HG03066 (cell line): Measurements from ENCODE around the gene TATDN2.
"Not testable (repeated sequence)": the region's sequence is repeated elsewhere in the genome, so short reads cannot be mapped to it uniquely, and the experiment has no call there.

Experiments used
- ATAC-seq: cut with Tn5 transposase; IDR thresholded peaks from one replicate; pipeline ENCODE4 v1.9.1; 2021; ENCODE audit warnings: low read depth; ENCODE audit not compliant: unreplicated experiment

The TATDN2 gene

GRCh38 chr3:10288575-10288960 is 40.3 kb downstream of the TATDN2 start:
- ATAC-seq, result no peak

- ATAC-seq, result no peak
Measured at GRCh38 chr3:10289077-10289476, 40.8 kb downstream of the TATDN2 start.

GRCh38 chr3:10289787-10290355 is 41.6 kb downstream of the TATDN2 start:
- ATAC-seq, result no peak

- ATAC-seq, result no peak
Measured at GRCh38 chr3:10290481-10291176, 42.4 kb downstream of the TATDN2 start.

GRCh38 chr3:10291641-10292040 is 43.4 kb downstream of the TATDN2 start:
- ATAC-seq, result no peak

GRCh38 chr3:10292505-10293419 is 44.5 kb downstream of the TATDN2 start, which contains the start of gene GHRL:
GHRL (minus strand) TSS chr3:10292947; CDS start chr3:10290180, 2,767 bp downstream.
- peak; percentile 82 for ATAC-seq

- ATAC-seq, result no peak
Measured at GRCh38 chr3:10294030-10294586, 45.8 kb downstream of the TATDN2 start.

- not testable (repeated sequence) for ATAC-seq
Measured at GRCh38 chr3:10298064-10298463, 49.8 kb downstream of the TATDN2 start.

- ATAC-seq, result no peak
Measured at GRCh38 chr3:10299175-10299574, 50.9 kb downstream of the TATDN2 start.

- ATAC-seq, result peak; percentile 75
Measured at GRCh38 chr3:10299679-10300078, 51.4 kb downstream of the TATDN2 start.

GRCh38 chr3:10300087-10300486 is 51.8 kb downstream of the TATDN2 start:
- no peak for ATAC-seq

GRCh38 chr3:10303105-10303504 is 54.8 kb downstream of the TATDN2 start:
- ATAC-seq, result no peak

- no peak for ATAC-seq
Measured at GRCh38 chr3:10303785-10304184, 55.5 kb downstream of the TATDN2 start.

GRCh38 chr3:10304905-10305304 is 56.6 kb downstream of the TATDN2 start:
- ATAC-seq, result no peak

GRCh38 chr3:10305331-10305902 is 57.2 kb downstream of the TATDN2 start:
- no peak for ATAC-seq

GRCh38 chr3:10306156-10306555 is 57.9 kb downstream of the TATDN2 start:
- no peak for ATAC-seq

GRCh38 chr3:10308678-10309077 is 60.4 kb downstream of the TATDN2 start:
- ATAC-seq, result no peak

- ATAC-seq, result no peak
Measured at GRCh38 chr3:10309736-10310135, 61.5 kb downstream of the TATDN2 start.

- no peak for ATAC-seq
Measured at GRCh38 chr3:10310578-10310977, 62.3 kb downstream of the TATDN2 start.

- no peak for ATAC-seq
Measured at GRCh38 chr3:10311710-10312109, 63.5 kb downstream of the TATDN2 start.

- no peak for ATAC-seq
Measured at GRCh38 chr3:10312391-10312790, 64.1 kb downstream of the TATDN2 start.
